HCT116 (cell line): ENCODE measurements around the gene NEK11. TPM values are rescaled to one million over a fixed set of nuclear protein-coding genes. Genes with fewer than 3 reads are reported as not detected.

Experiments
- ATAC-seq: fragments of 200-7000 bp; cut with Tn5 transposase; 2 replicates; pipeline ENCODE4 v1.9.1; 2020; ENCODE audit warnings: mild to moderate bottlenecking, moderate library complexity
- BruUV-seq: library from RNA; stranded (reverse); fragments of 400-500 nt; replicated peaks from 2 replicates; lab custom pipeline; 2021; lab: Mats Ljungman, UMichigan
- CTCF ChIA-PET: fragments of 300-600 bp; sonication (Branson Sonifier 250); formaldehyde crosslinking; loops from one replicate; lab custom pipeline; 2021; ENCODE audit warnings: antibody characterized with exemption; lab: Charles Lee
- POLR2A ChIA-PET: fragments of 300-600, 350-600 bp; sonication (Branson Sonifier 250); formaldehyde crosslinking; loops from one replicate; lab custom pipeline; 2021; ENCODE audit warnings: antibody characterized with exemption; lab: Charles Lee
- RAD21 ChIA-PET, 2 experiments: fragments of 300-600 bp; sonication (Branson Sonifier 250); formaldehyde crosslinking; loops; one replicate each; lab custom pipeline; 2023; ENCODE audit warnings: low total read pairs in 2 of 2; ENCODE audit not compliant: uncharacterized antibody in 2 of 2, unreplicated experiment in 2 of 2, low non-redundant PET in 1 of 2; lab: Charles Lee
- DNase-seq: peaks from one replicate; pipeline ENCODE4 v3.0.0-alpha.2; 2010; ENCODE audit warnings: low read depth, low spot score
- H2AFZ ChIP-seq: fragments of 200-600 bp; shearing (Covaris generic), sonication (generic); 2 replicates; pipeline ENCODE4 v1.6.1; 2017; ENCODE audit warnings: low read depth, mixed run types, mixed read lengths, antibody characterized with exemption, low read length; ENCODE audit not compliant: poor library complexity, severe bottlenecking
- H3K27ac ChIP-seq: 2 replicates; pipeline ENCODE4 v1.5.1; 2012; ENCODE audit warnings: low read depth, low read length
- H3K27me3 ChIP-seq: fragments of 200-600 bp; sonication (generic); 2 replicates; pipeline ENCODE4 v1.6.1; 2016; ENCODE audit warnings: mixed run types, low read length, mixed read lengths; ENCODE audit not compliant: insufficient read depth
- H3K36me3 ChIP-seq, 2 experiments: fragments of 200-500 bp in 1 of 2; fragments of 200-600 bp in 1 of 2; sonication (Bioruptor generic) in 1 of 2; sonication (generic) in 1 of 2; 2 replicates each; pipeline versions ENCODE4 v1.5.1 to v1.6.1; 2014 to 2016; ENCODE audit warnings: low read length in 2 of 2, inconsistent platforms in 1 of 2, mixed read lengths in 1 of 2, mixed run types in 1 of 2; ENCODE audit not compliant: insufficient read depth in 2 of 2, control insufficient read depth in 1 of 2
- H3K4me1 ChIP-seq, 2 experiments: fragments of 200-600 bp in 1 of 2; sonication (generic) in 1 of 2; 2 replicates each; pipeline versions ENCODE4 v1.5.1 to v1.6.1; 2012 to 2017; ENCODE audit warnings: low read length in 2 of 2, inconsistent platforms in 1 of 2, mild to moderate bottlenecking in 1 of 2, mixed read lengths in 1 of 2, mixed run types in 1 of 2, moderate library complexity in 1 of 2; ENCODE audit not compliant: insufficient read depth in 2 of 2, control insufficient read depth in 1 of 2
- H3K4me2 ChIP-seq: fragments of 200-600 bp; sonication (generic); 2 replicates; pipeline ENCODE4 v1.6.1; 2017; ENCODE audit warnings: mixed run types, low read length, mixed read lengths
- H3K4me3 ChIP-seq, 2 experiments: fragments of 200-600 bp in 1 of 2; sonication (generic) in 1 of 2; replicated peaks in 1 of 2; 2 replicates each; pipeline ENCODE4 v1.5.1; 2011 to 2016; ENCODE audit warnings: low read length in 2 of 2, control low read depth in 1 of 2, low read depth in 1 of 2, mild to moderate bottlenecking in 1 of 2, mixed read lengths in 1 of 2, mixed run types in 1 of 2
- H3K79me2 ChIP-seq: fragments of 200-600 bp; sonication (generic); 2 replicates; pipeline ENCODE4 v1.6.1; 2017; ENCODE audit warnings: mild to moderate bottlenecking, mixed run types, low read length, moderate library complexity, mixed read lengths; ENCODE audit not compliant: insufficient read depth
- H3K9ac ChIP-seq: fragments of 200-600 bp; sonication (generic); 2 replicates; pipeline ENCODE4 v1.6.1; 2016; ENCODE audit warnings: low read length, mixed read lengths
- H3K9me2 ChIP-seq: fragments of 200-600 bp; sonication (generic), shearing (Covaris generic); 2 replicates; pipeline ENCODE4 v1.6.1; 2017; ENCODE audit warnings: mixed run types, mild to moderate bottlenecking, moderate library complexity; ENCODE audit not compliant: insufficient read depth
- H3K9me3 ChIP-seq, 2 experiments: fragments of 200-500 bp in 1 of 2; fragments of 200-600 bp in 1 of 2; sonication (Bioruptor generic) in 1 of 2; sonication (generic) in 1 of 2; 2 replicates each; pipeline ENCODE4 v1.6.1; 2014 to 2017; ENCODE audit warnings: low read length in 2 of 2, mixed read lengths in 2 of 2, inconsistent platforms in 1 of 2, low read depth in 1 of 2, mild to moderate bottlenecking in 1 of 2, mixed run types in 1 of 2, moderate library complexity in 1 of 2; ENCODE audit not compliant: control insufficient read depth in 1 of 2, insufficient read depth in 1 of 2
- H4K20me1 ChIP-seq: fragments of 200-600 bp; sonication (generic), shearing (Covaris generic); 2 replicates; pipeline ENCODE4 v1.6.1; 2017; ENCODE audit warnings: mixed run types, mild to moderate bottlenecking, moderate library complexity; ENCODE audit not compliant: insufficient read depth
- ATF3 ChIP-seq: IDR thresholded peaks from 2 replicates; pipeline ENCODE4 v1.6.1; 2012
- CBX3 ChIP-seq: IDR thresholded peaks from 2 replicates; pipeline ENCODE4 v1.6.1; 2012; ENCODE audit warnings: low read depth
- EGR1 ChIP-seq: IDR thresholded peaks from 2 replicates; pipeline ENCODE4 v1.6.1; 2012; ENCODE audit warnings: low read depth
- ELF1 ChIP-seq: IDR thresholded peaks from 2 replicates; pipeline ENCODE4 v1.6.1; 2012; ENCODE audit warnings: low read depth, borderline replicate concordance
- EZH2 ChIP-seq: fragments of 200-600 bp; sonication (generic); IDR thresholded peaks from 2 replicates; pipeline ENCODE4 v1.6.1; 2017; ENCODE audit warnings: antibody characterized with exemption, mixed run types
- EZH2phosphoT487 ChIP-seq: fragments of 200-600 bp; IDR thresholded peaks from 2 replicates; pipeline ENCODE4 v1.6.1; 2018; ENCODE audit warnings: antibody characterized with exemption, borderline replicate concordance
- FOSL1 ChIP-seq: IDR thresholded peaks from 2 replicates; pipeline ENCODE4 v1.6.1; 2012; ENCODE audit warnings: low read depth
- JUND ChIP-seq: IDR thresholded peaks from 2 replicates; pipeline ENCODE4 v1.6.1; 2012
- MAX ChIP-seq: IDR thresholded peaks from 2 replicates; pipeline ENCODE4 v1.6.1; 2012
- POLR2A ChIP-seq: IDR thresholded peaks from 2 replicates; pipeline ENCODE4 v1.7.0; 2011; ENCODE audit warnings: borderline replicate concordance; ENCODE audit not compliant: insufficient read depth, insufficient read length; ENCODE audit errors: extremely low read depth
- POLR2AphosphoS5 ChIP-seq: IDR thresholded peaks from 2 replicates; pipeline ENCODE4 v1.6.1; 2011; ENCODE audit warnings: mild to moderate bottlenecking, low read depth, low read length, moderate library complexity
- RAD21 ChIP-seq: IDR thresholded peaks from 2 replicates; pipeline ENCODE4 v1.6.1; 2012; ENCODE audit warnings: low read depth, mild to moderate bottlenecking
- SIN3A ChIP-seq: IDR thresholded peaks from 2 replicates; pipeline ENCODE4 v1.6.1; 2012; ENCODE audit warnings: low read depth
- SRF ChIP-seq: IDR thresholded peaks from 2 replicates; pipeline ENCODE4 v1.6.1; 2012; ENCODE audit warnings: low read depth
- TCF7L2 ChIP-seq: IDR thresholded peaks from 2 replicates; pipeline ENCODE4 v1.7.0; 2011; ENCODE audit warnings: borderline replicate concordance, inconsistent platforms; ENCODE audit not compliant: insufficient read depth, insufficient read length; ENCODE audit errors: extremely low read depth
- YY1 ChIP-seq: IDR thresholded peaks from 2 replicates; pipeline ENCODE4 v1.6.1; 2011; ENCODE audit warnings: low read length, low read depth, moderate library complexity, mild to moderate bottlenecking; ENCODE audit not compliant: insufficient replicate concordance; ENCODE audit errors: extremely low read depth
- ZBTB33 ChIP-seq: IDR thresholded peaks from 2 replicates; pipeline ENCODE4 v1.6.1; 2011; ENCODE audit warnings: mild to moderate bottlenecking, low read length, moderate library complexity; ENCODE audit not compliant: insufficient replicate concordance; ENCODE audit errors: extremely low read depth
- ZNF274 ChIP-seq: fragments of 200-500 bp; sonication (Bioruptor generic); IDR thresholded peaks from 2 replicates; pipeline ENCODE4 v1.6.1; 2014; ENCODE audit warnings: mild to moderate bottlenecking, low read depth, low read length, inconsistent platforms
- intact Hi-C: fragments of 100-400 bp; cut with micrococcal nuclease; formaldehyde crosslinking; loops from 2 replicates; pipeline ENCODE4 v1.10.0; 2022
- total RNA-seq: library from RNA; stranded (reverse); gene quantifications from one replicate; pipeline ENCODE4 v1.2.1, GENCODE V29; 2021; ENCODE audit not compliant: unreplicated experiment

The NEK11 gene
- total RNA-seq, 1 experiment from 2014 or later: 3.1 TPM

- RAD21 ChIA-PET: no interaction called here
- CTCF ChIA-PET: no interaction called here
- no peaks in the 10 kb centered on the region for H3K79me2 ChIP-seq
These were observed 278.2 kb downstream of the NEK11 start for GRCh38 chr3:131304890-131305289.

GRCh38 chr3:131306242-131306641 is 279.6 kb downstream of the NEK11 start:
- Histone ChIP-seq H2AFZ (no peak overlapping the region), H3K27me3 (peaks cover 18% of the 10 kb centered on the region; the same call in 1 of the 2 replicates), H3K4me1 (no peaks in the 10 kb centered on the region), H4K20me1 (no peaks in the 10 kb centered on the region), H3K9me2 (no peaks in the 10 kb centered on the region), H3K4me3 (no peak overlapping the region), H3K79me2 (no peaks in the 10 kb centered on the region), H3K4me2 (no peak overlapping the region), H3K27ac (no peak overlapping the region), H3K9me3 (no peaks in the 10 kb centered on the region), H3K36me3 (no peaks in the 10 kb centered on the region), H3K9ac (no peak overlapping the region)
- DNase-seq (no peak), ATAC-seq (no peak)
- POLR2A ChIA-PET: no interaction called here
- CTCF ChIA-PET: no interaction called here
- RAD21 ChIA-PET: no interaction called here
- TF ChIP-seq CBX3 (no peak), SRF (no peak), ZBTB33 (no peak), ZNF274 (no peak), POLR2A (no peak), YY1 (no peak), ELF1 (no peak), MAX (no peak), SIN3A (no peak), FOSL1 (no peak), TCF7L2 (no peak), EZH2 (no peak), JUND (no peak), POLR2AphosphoS5 (no peak), EGR1 (no peak), RAD21 (no peak), EZH2phosphoT487 (no peak), ATF3 (no peak)
- BruUV-seq: no TSS peak
- intact Hi-C loops: no loop called here

More at GRCh38 chr3:131304890-131305289, 278.2 kb downstream of the NEK11 start:
- Histone ChIP-seq H4K20me1 (no peaks in the 10 kb centered on the region), H3K36me3 (no peaks in the 10 kb centered on the region), H3K9me3 (no peaks in the 10 kb centered on the region), H2AFZ (no peak overlapping the region), H3K27me3 (peaks cover 11% of the 10 kb centered on the region; the same call in 1 of the 2 replicates), H3K4me2 (no peak overlapping the region)
- POLR2A ChIA-PET: no interaction called here
- no TSS peak for BruUV-seq
- intact Hi-C loops: no loop called here
- TF ChIP-seq YY1: no peak
- TF ChIP-seq ATF3: no peak
- no peak for TF ChIP-seq FOSL1
- TF ChIP-seq EGR1: no peak
- no peak for TF ChIP-seq EZH2phosphoT487
- TF ChIP-seq, all 23 proteins: peak for 0
- Histone ChIP-seq H3K4me3 (no peak overlapping the region), H3K27ac (no peak overlapping the region), H3K9me2 (no peaks in the 10 kb centered on the region), H3K9ac (no peak overlapping the region), H3K4me1 (no peaks in the 10 kb centered on the region)
- ATAC-seq (no peak), DNase-seq (no peak)
